ENCODE data around the gene CYLC2.

GRCh38 chr9:102985162-102985895 is 9.8 kb upstream of the CYLC2 start:
- no peak for TF ChIP-seq CTCF (IDR thresholded peaks at IDR 0.05; ENCODE audit: low read depth, low read length)
- TF ChIP-seq EZH2phosphoT487 (IDR thresholded peaks at IDR 0.05; ENCODE audit: low read depth): no peak

All from OCI-LY3 (cell line).